ENCODE results near the gene GRHL3.

- no peak for TF ChIP-seq POLR2A (IDR thresholded peaks at IDR 0.05)
- TF ChIP-seq CTCF (IDR thresholded peaks at IDR 0.05), result no peak
- TF ChIP-seq POLR2AphosphoS5 (IDR thresholded peaks at IDR 0.05), result no peak
- TF ChIP-seq EP300 (IDR thresholded peaks at IDR 0.05), result no peak
Observed at GRCh38 chr1:24284156-24284471, 35.0 kb upstream of the GRHL3 start.

All from suprapubic skin (tissue), 4 donors.